Adipose tissue (tissue), 3 donors: ENCODE results near the gene PSIP1. TPM values are rescaled to one million over a fixed set of nuclear protein-coding genes. Genes with fewer than 3 reads are reported as not detected.
A peak's percentile ranks its signal among the peaks of the same experiment; 100 is the strongest.
"Not testable (repeated sequence)": the region's sequence is repeated elsewhere in the genome, so short reads cannot be mapped to it uniquely, and the experiment has no call there.

Experiments
- H3K27ac ChIP-seq: one replicate; pipeline ENCODE4 v1.5.1; 2013; ENCODE audit warnings: low read depth, low read length
- WGBS, 3 donors: extraction: QIAGEN DNeasy Blood & Tissue Kit; methylation state at CpG; one replicate each; pipeline ENCODE4 v1.1.7; 2013; 5-methylcytosine and 5-hydroxymethylcytosine counted together
- polyA plus RNA-seq, 3 donors: library from polyadenylated mRNA; stranded (reverse); fragments of 200-250 nt; gene quantifications; one replicate each; pipeline ENCODE4 v1.2.3, GENCODE V29; 2013
- donor health status: healthy with polysubstance abuse.
- donor health status: Bipolar disorder and iron deficiency.
- donor health status: healthy.

PSIP1 gene
- polyA plus RNA-seq, 3 donors = 7.1 to 43.6 (median 16.9) TPM

GRCh38 chr9:15461056-15461455 is 49.7 kb downstream of the PSIP1 start:
- no peak overlapping the region for H3K27ac ChIP-seq
- WGBS, 3 donors = 96 to 97% (median 96%) methylated on average over 8 of the region's 8 CpGs

GRCh38 chr9:15453956-15454355 is 56.8 kb downstream of the PSIP1 start:
- 87 to 96% (median 96%) methylated on average over 5 of the region's 5 CpGs for WGBS, 3 donors
- H3K27ac ChIP-seq = no peak overlapping the region

GRCh38 chr9:15444141-15444540 is 66.6 kb downstream of the PSIP1 start:
- H3K27ac ChIP-seq = no peak overlapping the region
- 32 to 97% (median 95%) methylated on average over 3 of the region's 3 CpGs for WGBS, 3 donors

GRCh38 chr9:15442264-15442663 is 68.5 kb downstream of the PSIP1 start:
- H3K27ac ChIP-seq = not testable (repeated sequence)
- 98 to 99% (median 98%) methylated on average over 11 to 33 of the region's 33 CpGs for WGBS, 3 donors

- H3K27ac ChIP-seq = not testable (repeated sequence)
- 88 to 99% (median 95%) methylated on average over 8 to 26 of the region's 29 CpGs for WGBS, 3 donors
Measured at GRCh38 chr9:15441841-15442240, 68.9 kb downstream of the PSIP1 start.

GRCh38 chr9:15438891-15439290 is 71.9 kb downstream of the PSIP1 start:
- 96 to 99% (median 98%) methylated on average over 7 of the region's 7 CpGs for WGBS, 3 donors
- no peak overlapping the region for H3K27ac ChIP-seq

GRCh38 chr9:15433661-15434060 is 77.1 kb downstream of the PSIP1 start:
- WGBS, 3 donors = 89 to 93% (median 92%) methylated on average over 3 of the region's 3 CpGs
- H3K27ac ChIP-seq = no peak overlapping the region

GRCh38 chr9:15433191-15433590 is 77.6 kb downstream of the PSIP1 start:
- H3K27ac ChIP-seq = no peak overlapping the region
- 66 to 82% (median 76%) methylated on average over 4 of the region's 4 CpGs for WGBS, 3 donors

GRCh38 chr9:15430920-15431844 is 79.6 kb downstream of the PSIP1 start:
- no peak overlapping the region for H3K27ac ChIP-seq
- WGBS, 3 donors = 46 to 52% (median 51%) methylated on average over 5 of the region's 5 CpGs

GRCh38 chr9:15427702-15428101 is 83.1 kb downstream of the PSIP1 start:
- not testable (repeated sequence) for H3K27ac ChIP-seq
- 89 to 94% (median 92%) methylated on average over 7 of the region's 7 CpGs for WGBS, 3 donors

- WGBS, 3 donors = 76 to 94% (median 91%) methylated on average over 8 of the region's 8 CpGs
Measured at GRCh38 chr9:15426019-15426418, 84.8 kb downstream of the PSIP1 start.

GRCh38 chr9:15423231-15423985 is 87.4 kb downstream of the PSIP1 start:
- no peak overlapping the region for H3K27ac ChIP-seq
- 1 to 4% (median 3%) methylated on average over 18 of the region's 18 CpGs for WGBS, 3 donors

More at GRCh38 chr9:15426019-15426418, 84.8 kb downstream of the PSIP1 start:
- H3K27ac ChIP-seq = no peak overlapping the region

GRCh38 chr9:15422372-15423230 is 88.2 kb downstream of the PSIP1 start, which contains the start of gene SNAPC3:
Gene SNAPC3, plus strand, starts transcription at chr9:15422876. Its CDS starts 4 bp downstream, at chr9:15422880.
- peak within 1 kb of the TSS; percentile 47 for H3K27ac ChIP-seq
- WGBS, 3 donors = 0 to 1% (median 0%) methylated on average over 66 to 70 of the region's 70 CpGs

- WGBS, 3 donors = 33 to 52% (median 44%) methylated on average over 9 of the region's 9 CpGs
Measured at GRCh38 chr9:15421990-15422371, 88.8 kb downstream of the PSIP1 start.

GRCh38 chr9:15421532-15421931 is 89.2 kb downstream of the PSIP1 start:
- no peak overlapping the region for H3K27ac ChIP-seq
- 67 to 80% (median 79%) methylated on average over 6 of the region's 6 CpGs for whole genome bisulfite sequencing, 3 donors

More at GRCh38 chr9:15421990-15422371, 88.8 kb downstream of the PSIP1 start:
- H3K27ac ChIP-seq = no peak overlapping the region

- no peak overlapping the region for H3K27ac ChIP-seq
- WGBS, 3 donors = 44 to 76% (median 65%) methylated on average over 5 of the region's 5 CpGs
Measured at GRCh38 chr9:15420796-15421195, 90.0 kb downstream of the PSIP1 start.

- 77 to 79% (median 78%) methylated on average over 6 of the region's 6 CpGs for WGBS, 3 donors
- H3K27ac ChIP-seq = no peak overlapping the region
Measured at GRCh38 chr9:15417626-15418025, 93.1 kb downstream of the PSIP1 start.

- WGBS, 3 donors = 24 to 60% (median 54%) methylated on average over 2 of the region's 2 CpGs
- H3K27ac ChIP-seq = no peak overlapping the region
Measured at GRCh38 chr9:15416880-15417279, 93.9 kb downstream of the PSIP1 start.
